ENCODE results near the gene HOXD3.

Gene HOXD3

DNA sequence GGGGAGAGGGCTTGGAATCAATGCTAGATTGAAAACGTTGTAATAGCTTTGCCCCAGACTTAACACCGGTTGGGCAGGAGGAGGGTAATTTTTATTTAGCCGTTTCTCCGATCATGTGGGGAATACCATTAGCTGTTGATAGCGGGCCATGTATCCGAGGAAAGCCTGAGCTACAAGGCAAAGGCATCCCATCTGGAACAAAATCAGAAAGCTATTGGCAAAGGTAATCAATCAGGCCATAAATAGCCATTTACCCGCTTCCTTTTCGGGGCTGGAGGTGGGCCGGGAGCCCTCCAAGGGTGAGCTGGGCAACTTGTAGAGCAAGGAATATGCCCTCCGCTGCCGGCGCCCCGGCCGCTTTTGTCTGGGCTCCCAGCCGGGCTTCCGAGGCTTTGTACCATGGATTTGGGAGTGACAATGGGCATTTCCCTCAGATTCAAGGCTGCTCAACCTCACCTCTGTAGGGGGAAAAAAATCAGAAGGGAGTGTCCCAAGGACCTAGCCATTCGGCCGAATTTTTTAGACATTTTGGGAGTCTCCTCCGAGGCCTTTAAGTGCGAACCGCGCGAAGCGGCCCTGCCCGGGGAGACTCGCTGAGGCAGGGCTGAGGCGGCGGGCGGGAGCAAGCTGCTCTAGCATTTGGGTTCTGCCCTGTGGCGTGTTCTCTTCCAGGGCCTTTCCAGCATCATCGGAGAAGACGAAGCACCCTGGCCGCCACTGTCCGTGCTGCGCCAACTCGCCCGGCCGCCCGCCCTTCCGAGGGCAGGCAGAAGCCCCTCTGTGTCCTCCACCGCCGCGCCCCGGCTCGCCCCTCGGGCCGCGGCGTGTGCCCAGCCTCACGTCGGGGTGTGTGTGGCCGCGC, 35.7 kb upstream of the HOXD3 start:
- no peak for DNase-seq (ENCODE audit: low read depth)

DNA sequence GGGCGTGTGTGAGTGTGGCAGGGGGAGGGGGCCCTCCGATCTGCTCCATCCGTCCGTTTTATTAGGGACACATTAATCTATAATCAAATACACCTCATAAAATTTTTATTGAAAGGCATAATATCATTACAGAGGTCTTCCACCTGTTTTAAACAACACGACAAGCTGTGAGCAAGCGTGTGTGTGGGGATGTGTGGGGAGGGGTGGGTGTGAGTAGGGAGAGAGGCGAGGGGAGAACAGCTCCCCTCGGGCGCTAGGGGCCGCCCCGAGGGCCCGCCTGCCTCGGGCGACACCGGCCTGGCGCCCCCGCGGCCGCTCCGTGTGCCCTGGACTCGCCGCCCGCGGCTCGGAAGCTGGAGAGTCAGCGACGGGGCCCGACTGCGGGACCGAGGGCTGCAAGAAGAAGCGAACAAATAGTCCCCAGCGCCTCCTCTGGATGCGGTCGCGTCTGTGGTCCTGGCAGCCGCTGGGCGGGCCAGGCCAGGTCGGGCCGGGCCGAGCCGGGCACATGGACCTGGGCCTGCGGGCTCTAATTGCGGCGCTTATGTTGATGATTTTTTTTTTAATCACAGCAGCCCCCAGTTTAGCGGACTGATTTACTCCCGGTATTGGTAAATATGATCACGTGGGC, 34.9 kb upstream of the HOXD3 start:
- DNase-seq (ENCODE audit: low read depth) = no peak

DNA sequence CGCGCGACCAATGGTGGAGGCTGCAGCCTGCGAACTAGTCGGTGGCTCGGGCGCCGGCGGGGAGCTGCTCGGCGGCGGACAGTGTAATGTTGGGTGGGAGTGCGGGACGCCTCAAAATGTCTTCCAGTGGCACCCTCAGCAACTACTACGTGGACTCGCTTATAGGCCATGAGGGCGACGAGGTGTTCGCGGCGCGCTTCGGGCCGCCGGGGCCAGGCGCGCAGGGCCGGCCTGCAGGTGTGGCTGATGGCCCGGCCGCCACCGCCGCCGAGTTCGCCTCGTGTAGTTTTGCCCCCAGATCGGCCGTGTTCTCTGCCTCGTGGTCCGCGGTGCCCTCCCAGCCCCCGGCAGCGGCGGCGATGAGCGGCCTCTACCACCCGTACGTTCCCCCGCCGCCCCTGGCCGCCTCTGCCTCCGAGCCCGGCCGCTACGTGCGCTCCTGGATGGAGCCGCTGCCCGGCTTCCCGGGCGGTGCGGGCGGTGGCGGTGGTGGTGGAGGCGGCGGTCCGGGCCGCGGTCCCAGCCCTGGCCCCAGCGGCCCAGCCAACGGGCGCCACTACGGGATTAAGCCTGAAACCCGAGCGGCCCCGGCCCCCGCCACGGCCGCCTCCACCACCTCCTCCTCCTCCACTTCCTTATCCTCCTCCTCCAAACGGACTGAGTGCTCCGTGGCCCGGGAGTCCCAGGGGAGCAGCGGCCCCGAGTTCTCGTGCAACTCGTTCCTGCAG, 34.3 kb upstream of the HOXD3 start, which contains the start of gene HOXD9:
Gene HOXD9 (plus strand): TSS at position 37 of the 728 bp plus-strand sequence. CDS start 50 bp downstream, at position 87.
- no peak for DNase-seq (ENCODE audit: low read depth)

DNA sequence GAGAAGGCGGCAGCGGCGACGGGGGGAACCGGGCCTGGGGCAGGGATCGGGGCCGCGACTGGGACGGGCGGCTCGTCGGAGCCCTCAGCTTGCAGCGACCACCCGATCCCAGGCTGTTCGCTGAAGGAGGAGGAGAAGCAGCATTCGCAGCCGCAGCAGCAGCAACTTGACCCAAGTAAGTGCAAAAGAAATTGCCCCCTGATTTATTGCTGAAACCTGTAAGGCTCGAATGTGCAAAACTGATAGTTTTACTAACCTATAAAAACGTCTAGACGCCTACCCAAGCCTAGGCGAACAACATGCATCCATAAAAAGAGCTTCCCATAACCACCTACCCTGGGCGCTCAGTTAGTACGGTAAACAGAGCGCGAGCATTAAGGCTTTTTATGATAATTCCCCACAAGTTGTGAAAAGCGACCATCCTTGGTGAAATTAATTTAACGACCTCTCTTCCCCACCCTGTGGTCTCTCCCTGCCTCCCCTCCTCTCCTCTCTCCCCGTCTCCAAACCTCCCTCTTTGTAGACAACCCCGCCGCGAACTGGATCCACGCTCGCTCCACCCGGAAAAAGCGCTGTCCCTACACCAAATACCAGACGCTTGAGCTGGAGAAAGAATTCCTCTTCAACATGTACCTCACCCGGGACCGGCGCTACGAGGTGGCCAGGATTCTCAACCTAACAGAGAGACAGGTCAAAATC, 33.5 kb upstream of the HOXD3 start:
- no peak for DNase-seq (ENCODE audit: low read depth)

DNA sequence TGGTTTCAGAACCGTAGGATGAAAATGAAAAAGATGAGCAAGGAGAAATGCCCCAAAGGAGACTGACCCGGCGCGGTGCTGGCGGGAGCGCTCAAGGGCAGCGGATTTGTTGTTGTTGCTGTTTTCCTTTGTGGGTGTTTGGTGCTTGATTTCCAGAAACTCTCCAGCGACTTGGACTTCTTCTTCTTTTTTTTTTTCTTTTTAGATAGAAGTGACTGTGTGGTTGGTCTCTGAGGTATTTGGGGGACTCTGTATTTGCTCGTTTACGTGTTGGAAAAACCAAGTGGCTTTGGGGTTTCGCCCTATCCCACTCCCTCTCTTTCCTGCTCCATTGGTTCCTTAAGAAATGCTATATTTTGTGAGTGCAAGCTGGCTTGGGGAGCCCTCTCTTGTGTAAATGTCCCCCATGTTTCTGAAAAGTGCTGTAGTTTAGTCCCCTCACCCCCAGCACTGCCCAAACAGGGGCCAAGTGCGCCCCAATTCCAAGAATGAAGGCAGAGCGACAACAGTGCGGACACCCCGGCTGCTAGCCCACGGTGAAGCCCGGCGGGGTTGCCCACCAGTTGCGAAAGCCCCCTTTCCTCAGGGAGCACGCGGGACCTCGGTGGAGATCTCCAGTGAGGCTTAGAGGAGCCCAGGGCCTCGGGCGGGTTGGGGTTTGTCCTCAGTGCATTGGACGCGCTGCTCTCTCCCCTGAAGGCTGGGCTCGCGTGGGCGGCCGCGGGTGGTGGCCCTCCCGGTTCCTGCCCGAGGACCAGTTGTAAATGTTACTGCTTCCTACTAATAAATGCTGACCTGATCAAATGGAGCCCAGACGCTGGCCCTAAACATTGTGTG, 32.8 kb upstream of the HOXD3 start:
- DNase-seq (ENCODE audit: low read depth) = no peak

DNA sequence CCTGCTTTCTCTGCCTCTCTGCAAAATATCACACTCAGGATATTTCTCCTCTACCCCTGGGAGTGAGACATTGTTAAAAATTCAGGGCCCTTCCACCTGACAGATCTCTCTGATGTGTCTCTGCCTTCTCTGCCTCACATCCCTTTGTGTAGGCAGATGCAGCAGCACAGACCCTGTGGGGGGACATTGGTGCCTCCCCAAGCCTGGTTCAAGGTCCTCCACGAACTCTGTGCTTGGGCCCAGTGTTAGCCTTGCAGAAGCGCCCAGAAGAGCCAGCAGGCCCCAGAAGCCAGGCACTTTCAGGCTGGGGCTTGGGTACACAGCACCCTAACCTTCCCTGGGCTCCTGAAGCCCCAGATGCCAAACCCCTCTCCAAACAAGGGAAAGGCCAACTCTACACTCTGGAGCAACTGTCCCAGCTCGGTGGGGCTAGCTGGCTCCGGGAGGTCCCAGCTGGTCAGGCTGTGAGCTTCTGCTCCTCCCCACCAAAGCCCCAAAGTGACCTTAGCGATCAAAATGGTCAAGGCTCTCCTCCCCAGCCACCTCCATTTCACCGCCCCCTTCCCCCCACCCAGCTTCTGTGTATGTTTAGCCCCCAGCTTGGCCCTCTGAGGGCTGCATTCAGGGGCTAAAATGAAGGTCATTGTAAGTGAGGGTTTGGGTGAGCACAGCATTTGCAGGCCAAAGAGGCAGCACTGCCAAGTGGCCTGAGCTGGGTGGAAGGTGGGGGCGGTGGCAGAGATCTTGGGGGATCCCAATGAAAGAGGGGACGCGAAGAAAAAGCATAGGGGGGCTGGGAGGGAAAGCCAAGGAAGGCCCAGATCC, 31.9 kb upstream of the HOXD3 start:
- no peak for DNase-seq (ENCODE audit: low read depth)

DNA sequence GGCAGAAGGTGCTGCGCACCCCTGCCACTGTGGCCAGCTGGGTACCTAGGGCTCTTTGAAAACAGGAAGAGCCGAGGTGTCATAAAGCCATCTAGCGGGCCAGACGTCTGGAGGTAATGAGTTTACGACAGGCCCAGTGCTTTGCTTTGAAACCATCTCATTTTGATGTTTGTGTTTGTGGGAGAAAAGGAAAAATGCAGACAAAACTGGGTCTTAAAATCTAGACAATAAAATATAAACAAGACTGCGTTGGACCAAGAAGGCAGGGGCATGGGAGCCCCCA, 31.4 kb upstream of the HOXD3 start:
- no peak for DNase-seq (ENCODE audit: low read depth)

DNA sequence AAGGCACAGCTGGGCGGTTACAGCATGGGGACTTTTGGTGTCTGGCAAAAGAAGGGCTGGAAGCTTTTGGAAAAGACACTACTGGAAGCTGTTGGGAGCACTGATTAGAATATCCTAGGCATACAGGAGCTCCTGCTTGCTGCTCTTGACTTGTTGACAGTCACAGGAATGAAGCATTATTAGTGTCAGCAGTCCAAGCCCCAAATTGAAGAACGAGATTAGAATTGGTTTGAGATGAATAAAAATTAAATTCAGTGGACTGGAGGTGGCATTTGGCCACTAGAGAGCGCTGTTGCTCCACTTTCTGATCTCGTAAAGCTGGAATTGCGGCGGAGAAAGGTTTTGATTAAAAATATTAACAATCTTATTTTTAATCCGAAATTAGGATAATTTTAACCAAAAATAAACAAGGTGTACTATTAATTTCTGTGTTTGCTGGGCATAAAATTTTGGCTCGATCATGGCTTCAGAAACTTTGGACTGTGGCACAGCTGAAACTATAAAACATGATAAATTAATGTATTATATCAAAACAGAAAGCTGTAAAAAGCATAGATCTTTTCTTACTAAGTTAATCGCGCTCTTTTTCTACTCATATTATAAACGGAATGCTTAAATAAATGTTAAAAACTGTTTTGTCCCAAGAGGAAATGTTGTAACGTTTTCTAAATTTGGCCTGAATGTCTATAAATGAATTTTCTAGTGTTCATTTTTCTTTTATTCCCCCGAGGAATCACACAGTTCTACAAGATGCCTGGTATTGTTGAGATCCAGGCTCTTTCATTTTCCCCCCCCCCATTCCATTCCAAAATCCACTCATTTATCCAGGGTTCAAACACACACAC, 30.0 kb upstream of the HOXD3 start:
- DNase-seq (ENCODE audit: low read depth) = peak; percentile 36

DNA sequence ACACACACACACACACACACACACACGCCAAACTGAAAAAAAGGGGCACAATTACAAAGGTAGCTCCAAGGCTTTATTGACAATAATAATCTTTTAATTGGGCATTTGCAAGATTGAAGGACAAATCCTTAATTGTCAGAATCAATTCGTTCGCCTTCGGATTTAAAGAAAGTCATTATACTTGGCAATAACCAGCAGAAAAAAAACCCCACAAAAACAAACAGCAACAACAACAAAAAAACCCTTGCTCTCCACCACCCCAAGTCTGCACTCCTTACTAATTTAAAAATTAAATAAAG, 29.4 kb upstream of the HOXD3 start:
- DNase-seq (ENCODE audit: low read depth) = no peak

DNA sequence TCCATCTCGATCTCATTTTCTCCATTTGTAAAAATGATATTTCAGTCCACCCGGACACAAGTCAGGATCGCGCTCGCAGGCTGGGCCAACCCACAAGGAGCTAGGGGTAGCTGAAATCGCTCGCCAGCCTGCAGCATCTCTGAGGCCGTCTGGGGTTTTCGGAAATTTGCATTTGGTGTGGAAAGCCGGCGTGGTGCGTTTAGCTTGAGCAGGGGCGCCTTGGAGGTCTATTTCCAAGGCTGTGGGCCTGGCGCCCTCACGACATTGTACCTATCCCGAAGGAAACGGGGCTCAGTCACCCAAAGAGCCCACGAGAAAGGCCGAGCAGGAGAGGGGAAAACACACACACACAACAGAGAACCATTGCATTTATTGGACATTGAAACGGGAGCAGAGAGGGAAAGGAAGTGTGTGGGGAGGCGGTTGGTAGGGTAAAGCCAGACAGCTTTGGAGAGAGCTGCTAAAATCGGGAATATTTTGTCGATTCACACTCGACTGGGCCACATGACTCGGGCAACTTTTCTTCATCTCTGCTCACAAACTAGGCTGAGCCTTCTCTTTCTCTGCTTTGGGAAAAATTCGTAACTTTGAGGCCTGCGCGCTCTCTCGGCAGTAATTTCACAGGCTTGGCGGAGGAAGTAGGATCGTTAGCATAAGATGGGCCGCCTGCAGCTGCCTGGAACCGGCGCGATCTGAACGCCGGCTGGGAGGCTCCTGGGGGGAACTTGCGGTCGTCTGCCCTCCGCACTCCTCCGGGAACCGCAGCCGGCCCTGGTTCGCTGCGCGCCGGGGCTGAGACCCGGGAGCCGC, 28.7 kb upstream of the HOXD3 start:
- DNase-seq (ENCODE audit: low read depth) = no peak

DNA sequence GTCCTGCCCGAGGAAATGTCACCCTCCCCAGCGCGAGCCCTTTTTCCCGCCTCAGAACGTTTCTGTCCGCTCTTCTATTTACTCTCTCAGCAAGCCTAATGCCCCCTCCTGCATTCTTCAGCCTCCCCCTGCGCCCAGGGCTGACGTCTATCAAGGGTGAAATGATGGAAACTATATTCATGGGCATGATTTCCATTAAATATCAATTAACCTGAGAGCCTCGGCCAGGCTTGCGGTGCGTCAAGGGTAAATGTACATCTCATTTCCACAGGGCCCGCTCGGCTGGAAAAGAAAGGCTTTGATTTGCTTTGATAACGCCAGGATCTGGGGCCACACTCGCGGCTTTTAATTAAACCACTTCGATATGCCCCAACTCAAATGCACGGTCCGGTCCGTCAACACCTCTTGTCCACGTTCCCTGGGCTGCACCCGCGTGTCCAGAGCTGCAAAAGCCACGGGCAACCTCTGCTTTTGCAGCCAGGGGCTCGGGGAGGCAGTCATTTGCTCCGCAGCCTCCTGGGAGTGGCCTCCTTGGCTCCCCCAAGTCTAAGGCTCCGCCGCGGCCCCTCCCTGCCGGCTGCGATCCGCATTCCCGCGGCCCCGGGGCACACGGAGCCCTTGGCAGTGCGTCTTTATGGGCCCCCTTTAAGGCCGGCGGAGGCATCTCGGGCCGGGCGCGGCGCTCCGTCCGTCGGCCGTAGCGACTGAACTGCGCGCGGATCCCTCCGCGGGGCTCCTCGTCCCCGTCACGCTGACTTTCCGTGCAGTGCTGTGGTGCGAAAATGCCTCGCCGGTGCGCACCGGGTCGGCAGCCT, 27.9 kb upstream of the HOXD3 start, which contains the start of gene HOXD8:
Gene HOXD8 (plus strand): TSS at position 724 of the 815 bp plus-strand sequence. CDS start 662 bp downstream, outside the sequence.
- DNase-seq (ENCODE audit: low read depth) = no peak

DNA sequence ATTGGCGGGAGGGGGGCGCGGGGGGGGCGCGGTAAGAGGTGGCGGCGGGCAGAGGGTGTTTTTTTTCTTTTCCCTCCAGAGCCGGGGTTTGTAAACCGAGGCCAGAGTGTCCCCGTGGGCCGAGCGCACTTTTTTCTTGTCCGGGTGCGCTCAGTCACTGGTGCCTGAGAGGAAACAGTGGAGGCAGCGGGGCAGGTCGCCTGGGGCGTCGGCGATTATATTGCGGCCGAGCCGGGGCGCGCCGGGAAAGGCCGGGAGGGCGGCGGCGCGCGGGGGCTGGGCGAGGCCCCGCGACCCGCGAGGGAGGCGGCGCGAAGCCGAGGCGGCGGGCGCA, 27.3 kb upstream of the HOXD3 start:
- no peak for DNase-seq (ENCODE audit: low read depth)

DNA sequence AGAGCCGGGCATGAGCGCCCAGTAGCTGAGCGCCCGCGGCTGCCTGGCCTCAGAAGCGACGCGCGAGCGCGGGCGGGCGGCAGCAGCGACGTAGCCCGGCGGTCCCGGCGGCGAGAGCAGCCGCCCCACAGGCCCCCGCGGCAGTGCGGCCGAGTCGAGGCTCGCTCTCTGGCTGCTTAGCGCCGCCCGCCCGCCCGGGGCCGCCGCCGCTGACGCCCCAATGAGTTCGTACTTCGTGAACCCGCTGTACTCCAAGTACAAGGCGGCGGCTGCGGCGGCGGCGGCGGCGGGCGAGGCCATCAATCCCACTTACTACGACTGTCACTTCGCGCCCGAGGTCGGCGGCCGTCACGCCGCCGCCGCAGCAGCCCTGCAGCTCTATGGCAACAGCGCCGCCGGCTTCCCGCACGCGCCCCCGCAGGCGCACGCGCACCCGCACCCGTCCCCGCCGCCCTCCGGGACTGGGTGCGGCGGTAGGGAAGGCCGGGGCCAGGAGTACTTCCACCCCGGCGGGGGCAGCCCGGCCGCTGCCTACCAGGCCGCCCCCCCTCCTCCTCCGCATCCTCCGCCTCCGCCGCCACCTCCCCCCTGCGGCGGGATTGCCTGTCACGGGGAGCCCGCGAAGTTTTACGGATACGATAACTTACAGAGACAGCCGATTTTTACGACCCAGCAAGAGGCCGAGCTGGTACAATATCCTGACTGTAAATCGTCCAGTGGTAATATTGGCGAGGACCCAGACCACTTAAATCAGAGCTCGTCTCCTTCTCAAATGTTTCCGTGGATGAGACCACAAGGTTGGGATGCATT, 26.8 kb upstream of the HOXD3 start:
- no peak for DNase-seq (ENCODE audit: low read depth)

DNA sequence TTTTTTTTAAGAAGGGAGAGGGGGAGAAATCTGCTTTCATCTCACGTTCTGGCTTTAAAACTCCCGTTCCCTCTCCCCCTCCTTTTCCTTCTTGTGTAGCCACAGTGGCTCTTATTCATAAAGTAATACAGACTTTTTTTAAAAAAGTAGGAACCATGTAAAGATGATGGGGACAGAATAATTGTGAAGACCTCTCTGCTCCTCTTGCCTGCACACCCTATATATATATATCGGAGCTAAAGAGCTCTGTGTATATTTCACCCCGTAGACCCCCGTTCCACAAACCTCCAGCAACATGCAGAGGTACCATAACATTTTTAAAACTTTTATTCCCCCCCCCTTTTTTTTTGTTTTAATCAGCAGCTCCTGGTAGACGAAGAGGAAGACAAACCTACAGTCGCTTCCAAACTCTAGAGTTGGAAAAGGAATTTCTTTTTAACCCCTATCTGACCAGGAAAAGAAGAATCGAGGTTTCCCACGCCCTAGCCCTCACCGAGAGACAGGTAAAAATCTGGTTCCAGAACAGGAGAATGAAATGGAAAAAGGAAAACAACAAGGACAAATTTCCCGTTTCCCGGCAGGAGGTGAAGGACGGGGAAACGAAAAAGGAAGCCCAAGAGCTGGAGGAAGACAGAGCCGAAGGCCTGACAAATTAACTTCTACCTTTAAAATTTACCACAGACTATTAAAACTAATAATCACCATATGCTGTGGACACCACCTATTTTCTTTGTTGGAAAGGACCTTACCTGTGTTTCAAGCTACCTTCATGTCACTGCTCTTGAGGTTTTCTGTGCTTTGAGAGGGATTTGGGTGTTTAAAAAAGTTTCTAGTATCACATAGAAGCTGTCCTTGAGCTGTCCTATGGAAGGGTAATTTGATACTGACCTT, 25.9 kb upstream of the HOXD3 start:
- DNase-seq (ENCODE audit: low read depth) = no peak

DNA sequence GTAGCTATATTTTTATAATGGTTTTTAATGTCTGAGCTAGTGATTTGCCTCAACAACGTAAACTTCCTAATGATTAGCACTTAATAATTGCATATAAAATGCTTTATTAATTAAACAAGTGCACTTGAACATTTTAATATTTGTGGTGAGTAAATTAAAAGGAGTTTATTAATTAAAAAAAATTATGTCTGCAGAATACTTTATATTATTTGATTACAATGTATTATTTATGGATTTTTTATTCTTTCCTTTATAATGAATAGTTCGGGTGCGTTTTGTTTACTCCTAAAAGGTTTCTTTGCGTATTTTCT, 25.3 kb upstream of the HOXD3 start:
- DNase-seq (ENCODE audit: low read depth) = no peak
